Panc1 (cell line): Measurements from ENCODE around the gene FBLIM1. TPM values are rescaled to one million over a fixed set of nuclear protein-coding genes. Genes with fewer than 3 reads are reported as not detected.

Source experiments
- ATAC-seq: fragments of 200-7000 bp; cut with Tn5 transposase; 2 replicates; pipeline ENCODE4 v1.9.1; 2020; ENCODE audit warnings: mild to moderate bottlenecking, moderate library complexity
- BruUV-seq: library from RNA; stranded (reverse); fragments of 400-500 nt; replicated peaks from 2 replicates; lab custom pipeline; 2021; lab: Mats Ljungman, UMichigan
- CTCF ChIA-PET: fragments of 300-600 bp; sonication (Branson Sonifier 250); formaldehyde crosslinking; loops from one replicate; lab custom pipeline; 2022; ENCODE audit warnings: antibody characterized with exemption; lab: Charles Lee
- POLR2A ChIA-PET: fragments of 300-600 bp; sonication (Branson Sonifier 250); formaldehyde crosslinking; loops from one replicate; lab custom pipeline; 2022; ENCODE audit warnings: antibody characterized with exemption; lab: Charles Lee
- DNase-seq: peaks from one replicate; pipeline ENCODE4 v3.0.0-alpha.2; 2010; ENCODE audit warnings: low read depth, low spot score
- H3K27ac ChIP-seq: 2 replicates; pipeline ENCODE4 v1.5.1; 2011; ENCODE audit warnings: mild to moderate bottlenecking, low read length, inconsistent platforms
- H3K27me3 ChIP-seq: fragments of 200-500 bp; sonication (Bioruptor generic); 2 replicates; pipeline ENCODE4 v1.6.0; 2014; ENCODE audit warnings: low read length, inconsistent platforms; ENCODE audit not compliant: control insufficient read depth, insufficient read depth
- H3K36me3 ChIP-seq: fragments of 200-500 bp; sonication (Bioruptor generic); 2 replicates; pipeline ENCODE4 v1.5.1; 2014; ENCODE audit warnings: inconsistent platforms, mild to moderate bottlenecking, low read length, moderate library complexity; ENCODE audit not compliant: control insufficient read depth, insufficient read depth
- H3K4me1 ChIP-seq: 2 replicates; pipeline ENCODE4 v1.5.1; 2011; ENCODE audit warnings: inconsistent platforms, mild to moderate bottlenecking, low read length, moderate library complexity; ENCODE audit not compliant: control insufficient read depth, insufficient read depth
- H3K4me3 ChIP-seq, 2 experiments: 2 replicates each; pipeline ENCODE4 v1.5.1; 2011 to 2012; ENCODE audit warnings: low read depth in 2 of 2, low read length in 2 of 2, mild to moderate bottlenecking in 2 of 2, inconsistent platforms in 1 of 2, moderate library complexity in 1 of 2
- H3K9me3 ChIP-seq: fragments of 200-500 bp; sonication (Bioruptor generic); 2 replicates; pipeline ENCODE4 v1.5.1; 2014; ENCODE audit warnings: low read depth, mild to moderate bottlenecking, inconsistent platforms, low read length, moderate library complexity; ENCODE audit not compliant: control insufficient read depth, insufficient read depth
- CTCF ChIP-seq: fragments of 450-650 bp; IDR thresholded peaks from 2 replicates; pipeline ENCODE4 v1.5.1; 2017; ENCODE audit warnings: mild to moderate bottlenecking
- POLR2AphosphoS5 ChIP-seq: IDR thresholded peaks from 2 replicates; pipeline ENCODE4 v1.6.1; 2012; ENCODE audit warnings: mild to moderate bottlenecking, low read depth, low read length, moderate library complexity
- REST ChIP-seq, 2 experiments: IDR thresholded peaks; 2 replicates each; pipeline ENCODE4 v1.6.1; 2011 to 2012; ENCODE audit warnings: low read depth in 2 of 2, control low read depth in 1 of 2, low read length in 1 of 2, mild to moderate bottlenecking in 1 of 2, moderate library complexity in 1 of 2; ENCODE audit not compliant: insufficient read depth in 1 of 2
- SIN3A ChIP-seq: IDR thresholded peaks from 2 replicates; pipeline ENCODE4 v1.6.1; 2012; ENCODE audit warnings: low read depth, mild to moderate bottlenecking, low read length, moderate library complexity, borderline replicate concordance; ENCODE audit not compliant: insufficient read depth
- TCF7L2 ChIP-seq: IDR thresholded peaks from 2 replicates; pipeline ENCODE4 v1.6.1; 2011; ENCODE audit warnings: mild to moderate bottlenecking, low read depth, low read length, inconsistent platforms
- in situ Hi-C: cut with HindIII; loops from 2 replicates; pipeline ENCODE4 v1.10.0; 2016; ENCODE audit warnings: low sequenced_read_pairs, low pct_unique_long_range_greater_than_20kb
- intact Hi-C: fragments of 100-400 bp; cut with micrococcal nuclease; formaldehyde crosslinking; loops from one replicate; pipeline ENCODE4 v1.10.0; 2022; ENCODE audit not compliant: unreplicated experiment
- total RNA-seq: library from RNA; stranded (reverse); gene quantifications from one replicate; pipeline ENCODE4 v1.2.1, GENCODE V29; 2021; ENCODE audit not compliant: unreplicated experiment

The FBLIM1 gene
- total RNA-seq, 1 experiment from 2014 or later, result 4.3 TPM

- ChIA-PET POLR2A (no interaction called here), CTCF (interaction anchor here (0.5 kb wide), 1 partner anchor 71 kb away, joined by 5 read pairs; no protein-coding TSS in a partner anchor)
- Histone ChIP-seq H3K9me3 (no peaks in the 10 kb centered on the region), H3K27ac (no peak overlapping the region), H3K4me3 (no peak overlapping the region), H3K4me1 (no peaks in the 10 kb centered on the region), H3K27me3 (no peaks in the 10 kb centered on the region), H3K36me3 (no peaks in the 10 kb centered on the region; the same call in 1 of the 2 replicates)
- intact Hi-C loops (no loop called here), in situ Hi-C loops (no loop called here)
- BruUV-seq, result TSS peak; percentile 35
- no peak for ATAC-seq
- DNase-seq, result no peak
- no peak for TF ChIP-seq REST (IDR thresholded peaks at IDR 0.05; ENCODE audit: insufficient read depth in 1 of 2, low read depth in 2 of 2, low read length in 1 of 2)
- TF ChIP-seq POLR2AphosphoS5, result no peak
- no peak for TF ChIP-seq CTCF
- TF ChIP-seq TCF7L2, result no peak
- TF ChIP-seq SIN3A, result no peak
Observed at GRCh38 chr1:15717418-15718125, 41.0 kb upstream of the FBLIM1 start.

GRCh38 chr1:15718199-15718601, 40.4 kb upstream of the FBLIM1 start:
- ATAC-seq, result no peak
- TF ChIP-seq REST (IDR thresholded peaks at IDR 0.05; ENCODE audit: insufficient read depth in 1 of 2, low read depth in 2 of 2, low read length in 1 of 2), result no peak
- no peak for TF ChIP-seq POLR2AphosphoS5
- no peak for TF ChIP-seq SIN3A
- TF ChIP-seq TCF7L2, result no peak
- TF ChIP-seq CTCF, result no peak
- no peak for DNase-seq
- H3K9me3 ChIP-seq, result no peaks in the 10 kb centered on the region
- intact Hi-C loops, result no loop called here
- no peaks in the 10 kb centered on the region for H3K27me3 ChIP-seq
- CTCF ChIA-PET, result interaction anchor here (0.5 kb wide), 1 partner anchor 70 kb away, joined by 5 read pairs; no protein-coding TSS in a partner anchor
- no peak overlapping the region for H3K4me3 ChIP-seq
- no peak overlapping the region for H3K27ac ChIP-seq
- in situ Hi-C loops, result no loop called here
- H3K4me1 ChIP-seq, result no peaks in the 10 kb centered on the region
- BruUV-seq, result no TSS peak
- POLR2A ChIA-PET, result no interaction called here
- H3K36me3 ChIP-seq, result no peaks in the 10 kb centered on the region; the same call in 1 of the 2 replicates
